Medulla oblongata (tissue), 1 donor: ENCODE data around the gene CPSF4L.

Experiments
- DNase-seq: peaks from one replicate; pipeline ENCODE4 v3.0.0-alpha.2; 2015; ENCODE audit errors: extremely low spot score

The CPSF4L gene

DNA sequence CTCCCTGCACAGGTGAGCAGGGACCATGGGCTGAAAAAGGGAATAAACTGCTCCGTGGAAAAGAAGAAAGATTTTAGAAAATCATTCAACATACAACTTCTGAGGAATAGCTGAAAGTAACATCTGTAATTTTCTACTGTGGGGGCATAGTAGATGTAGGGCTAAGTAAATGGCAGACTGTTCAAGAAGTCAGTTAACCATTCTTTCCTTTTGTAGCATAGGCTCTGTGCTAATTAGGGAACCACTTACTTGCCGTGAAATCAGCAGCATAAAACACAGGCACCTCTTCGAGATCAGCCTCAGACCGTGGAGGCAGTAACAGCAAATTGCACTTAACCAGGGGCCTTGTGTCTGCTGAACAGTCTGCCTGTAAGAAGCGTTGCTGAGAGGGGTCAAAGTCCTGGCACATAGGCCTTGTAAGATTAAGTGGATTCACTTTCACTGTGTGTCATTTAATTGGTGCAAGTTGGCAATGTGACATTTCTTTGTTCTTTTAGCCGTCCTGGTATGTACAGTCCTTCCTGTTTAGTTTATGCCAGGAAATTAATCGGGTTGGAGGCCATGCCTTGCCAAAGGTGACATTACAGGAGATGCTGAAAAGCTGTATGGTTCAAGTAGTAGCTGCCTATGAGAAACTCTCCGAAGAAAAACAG is 58.4 kb downstream of the CPSF4L start:
- no peak for DNase-seq

DNA sequence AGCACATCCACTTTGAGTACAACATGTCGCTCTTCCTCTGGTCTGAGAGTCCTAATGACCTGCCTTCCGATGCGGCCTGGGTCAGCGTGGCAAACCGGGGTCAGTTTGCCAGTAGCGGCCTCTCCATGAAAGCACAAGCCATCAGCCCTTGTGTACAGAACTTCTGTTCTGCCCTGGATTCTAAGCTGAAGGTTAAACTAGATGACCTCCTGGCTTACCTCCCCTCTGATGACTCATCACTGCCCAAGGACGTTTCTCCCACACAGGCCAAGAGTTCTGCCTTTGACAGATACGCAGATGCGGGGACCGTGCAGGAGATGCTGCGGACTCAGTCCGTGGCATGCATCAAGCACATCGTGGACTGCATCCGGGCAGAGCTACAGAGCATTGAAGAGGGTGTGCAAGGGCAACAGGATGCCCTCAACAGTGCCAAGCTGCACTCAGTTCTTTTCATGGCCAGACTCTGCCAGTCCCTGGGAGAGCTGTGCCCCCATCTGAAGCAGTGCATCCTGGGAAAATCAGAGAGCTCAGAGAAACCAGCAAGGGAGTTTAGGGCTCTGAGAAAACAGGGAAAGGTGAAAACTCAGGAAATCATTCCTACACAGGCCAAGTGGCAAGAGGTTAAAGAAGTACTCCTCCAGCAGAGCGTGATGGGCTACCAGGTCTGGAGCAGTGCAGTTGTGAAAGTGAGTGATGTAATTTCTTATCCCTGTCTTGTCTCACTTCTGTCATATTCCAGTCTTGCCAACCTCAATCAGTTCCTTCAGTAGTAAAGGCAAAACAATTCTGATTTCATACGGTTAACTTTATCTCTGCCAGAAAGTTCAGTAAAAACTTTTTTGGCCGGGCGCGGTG is 60.2 kb downstream of the CPSF4L start:
- DNase-seq = no peak

DNA sequence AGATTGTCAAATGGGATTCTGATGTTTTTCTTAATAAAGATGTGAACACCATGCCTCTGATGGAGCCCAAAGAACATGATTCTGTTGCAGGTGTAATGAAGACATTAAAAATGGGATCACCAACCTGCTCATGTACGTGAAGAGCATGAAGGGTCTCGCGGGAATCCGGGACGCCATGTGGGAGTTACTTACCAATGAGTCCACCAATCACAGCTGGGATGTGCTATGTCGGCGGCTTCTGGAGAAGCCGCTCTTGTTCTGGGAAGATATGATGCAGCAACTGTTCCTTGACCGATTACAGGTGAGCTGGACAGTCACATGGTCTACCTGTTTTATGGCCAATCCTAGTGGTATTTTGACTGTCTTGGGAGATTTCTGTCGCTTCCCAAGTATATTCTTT is 61.2 kb downstream of the CPSF4L start:
- no peak for DNase-seq

DNA sequence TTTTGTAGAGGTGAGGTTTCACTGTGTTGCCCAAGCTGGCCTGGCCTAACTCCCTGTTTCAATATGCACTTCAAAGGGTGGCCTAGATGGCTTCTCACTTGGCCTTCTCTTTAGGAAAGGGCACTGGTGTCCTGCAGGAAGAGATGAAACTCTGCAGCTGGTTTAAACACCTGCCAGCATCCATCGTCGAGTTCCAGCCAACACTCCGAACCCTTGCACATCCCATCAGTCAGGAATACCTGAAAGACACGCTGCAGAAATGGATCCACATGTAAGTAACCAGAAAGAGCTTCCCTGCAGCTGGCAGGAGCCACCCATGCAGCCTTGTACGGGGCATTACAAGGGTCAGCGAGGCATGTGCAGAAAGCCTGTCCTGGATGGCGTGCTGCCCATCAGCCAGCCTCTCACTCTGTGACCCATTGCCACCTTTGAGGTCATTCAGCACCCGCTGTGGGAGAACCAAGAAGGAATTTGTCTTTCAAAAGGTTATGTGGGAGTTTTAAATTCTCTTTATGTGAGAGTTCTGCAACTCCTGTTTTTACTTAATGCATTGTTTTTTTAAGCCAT is 61.8 kb downstream of the CPSF4L start:
- no peak for DNase-seq

DNA sequence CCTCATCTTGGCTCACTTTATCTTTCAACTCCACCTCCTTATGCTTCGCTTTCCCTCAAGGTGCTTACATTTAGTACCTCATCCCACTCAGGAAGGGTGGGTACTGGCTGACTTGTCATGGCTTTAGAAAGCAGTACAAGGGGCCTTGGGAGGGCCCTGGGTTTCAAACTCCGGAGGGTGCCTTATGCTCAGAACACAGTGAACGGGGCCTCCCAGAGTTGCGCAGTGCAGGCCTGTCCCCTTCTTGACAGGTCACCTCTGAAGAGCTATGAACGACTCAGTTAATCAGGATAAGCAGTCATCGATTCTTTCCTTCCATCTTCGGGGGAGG is 62.8 kb downstream of the CPSF4L start:
- DNase-seq = no peak
